Mucosa of descending colon (tissue), 3 donors: ENCODE measurements around the gene ANKRD17. TPM values are rescaled to one million over a fixed set of nuclear protein-coding genes. Genes with fewer than 3 reads are reported as not detected.
"Not testable (repeated sequence)": the region's sequence is repeated elsewhere in the genome, so short reads cannot be mapped to it uniquely, and the experiment has no call there.

Experiments
- ATAC-seq: fragments of 200-7000 bp; cut with Tn5 transposase; one replicate; pipeline ENCODE4 v1.9.1; 2020; ENCODE audit warnings: mild to moderate bottlenecking, moderate library complexity
- DNase-seq, 3 donors: peaks; one replicate each; pipeline ENCODE4 v3.0.0-alpha.2; 2020
- H3K36me3 ChIP-seq: fragments of 200-600 bp; one replicate; pipeline ENCODE4 v1.8.0; 2021; ENCODE audit warnings: low read depth, mild to moderate bottlenecking
- H3K4me1 ChIP-seq: fragments of 200-600 bp; one replicate; pipeline ENCODE4 v1.8.0; 2021; ENCODE audit warnings: low read depth, mild to moderate bottlenecking
- H3K4me3 ChIP-seq: fragments of 200-600 bp; one replicate; pipeline ENCODE4 v1.8.0; 2021; ENCODE audit warnings: mild to moderate bottlenecking
- H3K9me3 ChIP-seq: fragments of 200-600 bp; one replicate; pipeline ENCODE4 v1.8.0; 2021; ENCODE audit warnings: mild to moderate bottlenecking
- CTCF ChIP-seq: fragments of 200-600 bp; IDR thresholded peaks from one replicate; pipeline ENCODE4 v1.8.0; 2022; ENCODE audit warnings: antibody characterized with exemption, mild to moderate bottlenecking
- intact Hi-C, 2 donors: fragments of 100-400 bp; cut with DNase I in 1 of 2; cut with micrococcal nuclease in 1 of 2; formaldehyde crosslinking; loops; one replicate each; pipeline versions ENCODE4 v1.11.0 to v1.11.1; 2022; cut with DNase I, micrococcal nuclease
- long read RNA-seq, 2 donors: library from polyadenylated mRNA; unstranded; transcript quantifications; one replicate each; pipeline ENCODE4 v2.0.0, GENCODE V29; 2019 to 2021
- total RNA-seq, 3 donors: library from RNA; stranded (reverse); fragmentation: NEBNext Ultra II Directional in 2 of 3; extraction: Animal tissue kit (Norgen Biotek cat#: 25700) in 2 of 3; gene quantifications; one replicate each; pipeline versions ENCODE4 v1.2.1 to v1.2.4, GENCODE V29; 2021 to 2023
- donor health status: DM: no; HTN: no; CAD: no; lungs with moderate emphysema.
- donor health status: DM: no; HTN: no; CAD: no.
- donor health status: DM: no; HTN: yes; CAD: no.

ANKRD17 gene, protein sequence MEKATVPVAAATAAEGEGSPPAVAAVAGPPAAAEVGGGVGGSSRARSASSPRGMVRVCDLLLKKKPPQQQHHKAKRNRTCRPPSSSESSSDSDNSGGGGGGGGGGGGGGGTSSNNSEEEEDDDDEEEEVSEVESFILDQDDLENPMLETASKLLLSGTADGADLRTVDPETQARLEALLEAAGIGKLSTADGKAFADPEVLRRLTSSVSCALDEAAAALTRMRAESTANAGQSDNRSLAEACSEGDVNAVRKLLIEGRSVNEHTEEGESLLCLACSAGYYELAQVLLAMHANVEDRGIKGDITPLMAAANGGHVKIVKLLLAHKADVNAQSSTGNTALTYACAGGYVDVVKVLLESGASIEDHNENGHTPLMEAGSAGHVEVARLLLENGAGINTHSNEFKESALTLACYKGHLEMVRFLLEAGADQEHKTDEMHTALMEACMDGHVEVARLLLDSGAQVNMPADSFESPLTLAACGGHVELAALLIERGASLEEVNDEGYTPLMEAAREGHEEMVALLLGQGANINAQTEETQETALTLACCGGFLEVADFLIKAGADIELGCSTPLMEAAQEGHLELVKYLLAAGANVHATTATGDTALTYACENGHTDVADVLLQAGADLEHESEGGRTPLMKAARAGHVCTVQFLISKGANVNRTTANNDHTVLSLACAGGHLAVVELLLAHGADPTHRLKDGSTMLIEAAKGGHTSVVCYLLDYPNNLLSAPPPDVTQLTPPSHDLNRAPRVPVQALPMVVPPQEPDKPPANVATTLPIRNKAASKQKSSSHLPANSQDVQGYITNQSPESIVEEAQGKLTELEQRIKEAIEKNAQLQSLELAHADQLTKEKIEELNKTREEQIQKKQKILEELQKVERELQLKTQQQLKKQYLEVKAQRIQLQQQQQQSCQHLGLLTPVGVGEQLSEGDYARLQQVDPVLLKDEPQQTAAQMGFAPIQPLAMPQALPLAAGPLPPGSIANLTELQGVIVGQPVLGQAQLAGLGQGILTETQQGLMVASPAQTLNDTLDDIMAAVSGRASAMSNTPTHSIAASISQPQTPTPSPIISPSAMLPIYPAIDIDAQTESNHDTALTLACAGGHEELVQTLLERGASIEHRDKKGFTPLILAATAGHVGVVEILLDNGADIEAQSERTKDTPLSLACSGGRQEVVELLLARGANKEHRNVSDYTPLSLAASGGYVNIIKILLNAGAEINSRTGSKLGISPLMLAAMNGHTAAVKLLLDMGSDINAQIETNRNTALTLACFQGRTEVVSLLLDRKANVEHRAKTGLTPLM (N-terminal part only)
- total RNA-seq, result 10 to 100 TPM; 62.4 to 75.3 (median 70.4) TPM
- long read RNA-seq, donor 1, partial matches to known transcripts, result 36 of 47 reads
- long read RNA-seq, donor 1, other reads (novel, unspliced or antisense), result 11 of 47 reads
- long read RNA-seq, donor 2, partial matches to known transcripts, result 4 of 9 reads
- long read RNA-seq, donor 2, other reads (novel, unspliced or antisense), result 5 of 9 reads

GRCh38 chr4:73258686-73259570 lies at the start of gene ANKRD17:
Gene ANKRD17, minus strand, starts transcription at chr4:73258798. Its CDS starts 130 bp downstream, at chr4:73258668.
- H3K36me3 ChIP-seq, result no peaks in the 10 kb centered on the region
- intact Hi-C loops, result loop anchor here in 1 of 2 donors (10.0 kb wide), 1 partner anchor 104 kb away; no protein-coding TSS in a partner anchor
- no peaks in the 10 kb centered on the region for H3K9me3 ChIP-seq
- H3K4me1 ChIP-seq, result peaks cover 37% of the 10 kb centered on the region
- H3K4me3 ChIP-seq, result peak within 1 kb of the TSS; percentile 58
- DNase-seq, result peak; percentile 96 to 97 (median 96)
- ATAC-seq, result peak; percentile 90
- TF ChIP-seq CTCF, result no peak

DNA sequence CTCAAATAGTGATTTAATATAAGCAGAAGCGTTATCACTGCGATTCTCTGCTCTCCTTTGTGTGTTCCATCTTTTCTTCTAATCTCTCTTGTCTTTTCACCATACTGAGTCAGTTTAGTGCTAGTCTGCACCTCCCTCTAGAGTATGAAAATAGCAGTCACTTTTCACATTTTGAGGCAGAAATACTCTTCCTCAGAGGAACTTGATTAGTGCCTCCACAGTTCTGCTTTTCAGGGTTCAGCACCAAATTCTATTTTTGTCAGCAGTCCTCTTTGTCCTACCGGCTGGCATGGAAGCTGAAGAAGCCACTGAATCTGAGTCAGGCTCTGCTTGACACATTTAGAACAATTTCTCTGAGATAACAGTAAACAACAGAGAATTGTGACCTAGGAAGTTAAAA lies 49.7 kb upstream of the ANKRD17 start:
- Histone ChIP-seq H3K4me1 (no peaks in the 10 kb centered on the region), H3K9me3 (no peaks in the 10 kb centered on the region), H3K36me3 (no peaks in the 10 kb centered on the region), H3K4me3 (no peak overlapping the region)
- ATAC-seq, result no peak
- DNase-seq, result no peak
- no peak for TF ChIP-seq CTCF
- intact Hi-C loops, result no loop called here

GRCh38 chr4:73303711-73304110 lies 45.1 kb upstream of the ANKRD17 start:
- no peaks in the 10 kb centered on the region for H3K36me3 ChIP-seq
- TF ChIP-seq CTCF, result no peak
- intact Hi-C loops, result no loop called here
- no peak overlapping the region for H3K4me3 ChIP-seq
- ATAC-seq, result no peak
- no peaks in the 10 kb centered on the region for H3K4me1 ChIP-seq
- peaks cover 7% of the 10 kb centered on the region for H3K9me3 ChIP-seq
- no peak for DNase-seq

DNA sequence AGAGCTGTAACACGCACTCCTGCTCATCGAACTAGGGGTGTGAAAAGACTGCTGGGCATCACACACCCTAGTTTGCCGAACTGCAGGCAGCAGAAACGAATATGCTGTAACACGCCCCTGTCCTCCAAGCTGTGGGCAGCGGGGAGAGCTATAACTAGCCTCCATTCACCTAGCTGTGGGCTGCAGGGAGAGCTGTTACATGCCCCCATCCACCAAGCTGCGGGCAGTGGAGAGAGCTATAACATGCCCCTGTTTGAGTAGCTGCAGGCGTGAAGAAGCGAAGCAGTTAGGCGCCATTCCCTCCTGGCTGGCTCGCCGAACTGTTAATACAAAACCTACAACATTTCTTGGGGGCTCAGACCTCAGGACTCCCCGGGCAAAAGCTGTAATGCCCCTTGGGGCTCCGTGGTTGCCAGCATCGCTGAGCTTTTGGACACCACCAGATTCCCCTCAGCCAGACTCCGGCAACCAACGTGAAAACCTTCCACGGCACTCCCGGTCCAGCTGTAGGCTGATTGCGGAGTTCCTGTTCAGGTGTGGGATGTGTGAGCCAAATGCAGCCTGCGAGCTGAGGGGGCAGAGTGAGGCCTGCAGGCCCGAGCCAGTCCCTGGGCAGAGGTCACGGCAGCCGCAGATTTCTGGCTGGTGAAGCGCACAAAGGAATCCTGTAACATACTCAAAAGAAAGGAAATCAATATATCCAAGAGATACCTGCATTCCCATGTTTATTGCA lies 41.1 kb upstream of the ANKRD17 start:
- Histone ChIP-seq H3K4me3 (no peak overlapping the region), H3K4me1 (no peaks in the 10 kb centered on the region), H3K36me3 (no peaks in the 10 kb centered on the region), H3K9me3 (peaks cover 7% of the 10 kb centered on the region)
- intact Hi-C loops, result no loop called here
- TF ChIP-seq CTCF, result no peak
- DNase-seq, result no peak
- ATAC-seq, result no peak

DNA sequence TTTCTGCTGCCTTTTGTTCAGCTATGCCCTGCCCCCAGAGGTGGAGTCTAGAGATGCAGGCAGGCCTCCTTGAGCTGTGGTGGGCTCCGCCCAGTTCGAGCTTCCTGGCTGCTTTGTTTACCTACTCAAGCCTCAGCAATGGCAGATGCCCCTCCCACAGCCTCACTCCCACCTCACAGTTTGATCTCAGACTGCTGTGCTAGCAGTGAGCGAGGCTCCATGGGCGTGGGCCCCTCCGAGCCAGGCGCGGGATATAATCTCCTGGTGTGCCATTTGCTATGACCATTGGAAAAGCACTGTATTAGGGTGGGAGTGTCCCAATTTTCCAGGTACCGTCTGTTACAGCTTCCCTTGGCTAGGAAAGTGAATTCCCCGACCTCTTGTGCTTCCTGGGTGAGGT lies 34.1 kb upstream of the ANKRD17 start:
- intact Hi-C loops, H3K36me3 ChIP-seq, H3K4me3 ChIP-seq, ATAC-seq, DNase-seq, H3K4me1 ChIP-seq: not testable (repeated sequence)
- peaks cover 16% of the 10 kb centered on the region for H3K9me3 ChIP-seq
